ENCODE data around the gene NARS2.

The NARS2 gene

GRCh38 chr11:78453140-78453935 lies 121.3 kb downstream of the NARS2 start:
- H3K9me3 ChIP-seq (ENCODE audit: control insufficient read depth in 1 of 2, low read length in 2 of 2): no peaks in the 10 kb centered on the region
- H3K36me3 ChIP-seq (ENCODE audit: control insufficient read depth in 1 of 2, insufficient read depth in 2 of 2, low read length in 2 of 2): no peaks in the 10 kb centered on the region
- no peak overlapping the region for H3K4me3 ChIP-seq (ENCODE audit: low read depth in 1 of 2, low read length in 2 of 2)
- no peaks in the 10 kb centered on the region for H3K27me3 ChIP-seq (ENCODE audit: low read depth, low read length)
- no peak overlapping the region for H3K27ac ChIP-seq (ENCODE audit: low read length)
- no peaks in the 10 kb centered on the region for H3K4me1 ChIP-seq (ENCODE audit: control insufficient read depth in 1 of 2, insufficient read depth in 2 of 2, low read length in 2 of 2)

DNA sequence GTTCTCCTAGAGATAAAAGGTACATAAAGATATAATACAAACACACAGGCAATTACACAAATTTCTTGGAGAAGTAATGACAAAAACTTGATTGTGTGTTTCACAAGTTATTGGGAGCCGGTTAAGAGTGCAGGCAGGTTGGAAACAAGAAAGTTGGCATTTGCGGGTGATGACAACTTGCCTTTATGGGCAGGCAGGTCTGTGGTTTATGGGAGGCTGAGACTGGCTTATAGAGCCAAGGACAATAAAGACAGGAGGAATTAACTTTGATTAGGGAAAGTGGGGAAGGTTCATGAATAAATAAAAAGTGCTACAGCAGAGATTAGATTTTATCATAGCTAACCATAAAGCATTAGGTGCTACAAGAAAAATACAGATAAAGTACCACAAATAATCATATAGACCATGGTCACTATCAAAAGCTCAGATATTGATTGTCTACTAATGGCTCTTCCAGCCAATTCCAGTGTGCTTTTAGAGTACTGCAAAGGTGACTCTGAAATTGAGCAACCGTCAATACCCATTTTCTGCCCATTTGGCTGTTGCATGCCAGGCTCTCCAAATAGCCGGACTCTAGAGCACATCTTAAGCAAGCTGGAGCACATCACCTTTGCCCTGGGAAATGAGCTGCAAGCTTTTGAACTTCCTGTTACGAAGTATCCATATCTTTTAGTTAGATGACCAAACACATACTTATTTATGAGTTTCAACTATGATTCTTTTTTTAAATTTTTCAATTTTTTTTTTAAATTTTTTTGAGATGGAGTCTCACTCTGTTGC lies 123.1 kb downstream of the NARS2 start:
- Histone ChIP-seq H3K27me3 (ENCODE audit: low read depth, low read length) (no peaks in the 10 kb centered on the region), H3K36me3 (ENCODE audit: control insufficient read depth in 1 of 2, insufficient read depth in 2 of 2, low read length in 2 of 2) (no peaks in the 10 kb centered on the region), H3K27ac (ENCODE audit: low read length) (no peak overlapping the region), H3K9me3 (ENCODE audit: control insufficient read depth in 1 of 2, low read length in 2 of 2) (no peaks in the 10 kb centered on the region), H3K4me1 (ENCODE audit: control insufficient read depth in 1 of 2, insufficient read depth in 2 of 2, low read length in 2 of 2) (no peaks in the 10 kb centered on the region), H3K4me3 (ENCODE audit: low read depth in 1 of 2, low read length in 2 of 2) (no peak overlapping the region)

- Histone ChIP-seq H3K27me3 (ENCODE audit: low read depth, low read length) (no peaks in the 10 kb centered on the region), H3K9me3 (ENCODE audit: control insufficient read depth in 1 of 2, low read length in 2 of 2) (no peaks in the 10 kb centered on the region), H3K4me3 (ENCODE audit: low read depth in 1 of 2, low read length in 2 of 2) (no peak overlapping the region), H3K27ac (ENCODE audit: low read length) (no peak overlapping the region), H3K36me3 (ENCODE audit: control insufficient read depth in 1 of 2, insufficient read depth in 2 of 2, low read length in 2 of 2) (no peaks in the 10 kb centered on the region), H3K4me1 (ENCODE audit: control insufficient read depth in 1 of 2, insufficient read depth in 2 of 2, low read length in 2 of 2) (no peaks in the 10 kb centered on the region)
Observed at GRCh38 chr11:78450866-78451265, 123.8 kb downstream of the NARS2 start.

DNA sequence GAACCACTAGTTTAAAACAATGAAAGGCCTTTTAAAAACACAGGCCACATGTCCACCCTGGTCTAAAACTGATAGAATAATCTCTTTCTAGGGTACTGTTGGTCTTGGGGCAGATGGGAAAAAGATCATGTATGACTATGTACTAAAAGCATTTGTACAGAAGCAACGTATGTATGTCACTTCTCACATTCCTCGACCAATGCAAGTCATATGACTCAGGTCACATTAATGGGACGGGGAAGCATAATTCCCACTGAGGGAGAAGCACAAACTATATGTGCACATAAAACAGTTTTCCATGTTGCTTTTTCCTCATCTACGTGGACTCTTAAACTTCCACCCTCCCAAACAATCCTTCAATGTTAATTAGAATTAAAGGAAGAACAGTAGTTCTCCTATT lies 124.8 kb downstream of the NARS2 start:
- Histone ChIP-seq H3K27ac (ENCODE audit: low read length) (no peak overlapping the region), H3K4me1 (ENCODE audit: control insufficient read depth in 1 of 2, insufficient read depth in 2 of 2, low read length in 2 of 2) (no peaks in the 10 kb centered on the region), H3K9me3 (ENCODE audit: control insufficient read depth in 1 of 2, low read length in 2 of 2) (no peaks in the 10 kb centered on the region), H3K27me3 (ENCODE audit: low read depth, low read length) (no peaks in the 10 kb centered on the region), H3K4me3 (ENCODE audit: low read depth in 1 of 2, low read length in 2 of 2) (no peak overlapping the region), H3K36me3 (ENCODE audit: control insufficient read depth in 1 of 2, insufficient read depth in 2 of 2, low read length in 2 of 2) (no peaks in the 10 kb centered on the region)

DNA sequence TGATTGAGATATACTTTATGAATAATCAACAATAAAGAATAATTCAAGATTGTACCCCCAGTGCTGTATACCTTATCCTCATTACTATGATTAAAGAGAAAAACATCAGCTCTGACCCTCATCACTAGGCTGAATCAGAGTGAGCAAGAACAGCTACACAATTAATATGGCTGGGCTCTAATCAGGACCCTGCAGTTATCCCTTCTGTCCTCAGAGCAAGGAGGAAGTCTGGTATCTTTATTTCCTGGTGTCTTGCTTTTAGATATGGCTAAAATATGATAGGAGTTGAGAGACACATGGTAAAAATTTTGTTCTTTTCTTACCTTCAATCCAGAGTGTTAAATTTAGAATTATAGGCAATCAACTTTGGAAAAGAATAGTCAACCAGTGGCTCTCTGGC lies 128.5 kb downstream of the NARS2 start:
- H3K36me3 ChIP-seq (ENCODE audit: control insufficient read depth in 1 of 2, insufficient read depth in 2 of 2, low read length in 2 of 2): peaks cover 0 to 19% of the 10 kb centered on the region in 2 donors
- no peaks in the 10 kb centered on the region for H3K4me1 ChIP-seq (ENCODE audit: control insufficient read depth in 1 of 2, insufficient read depth in 2 of 2, low read length in 2 of 2)
- H3K27me3 ChIP-seq (ENCODE audit: low read depth, low read length): no peaks in the 10 kb centered on the region
- no peak overlapping the region for H3K4me3 ChIP-seq (ENCODE audit: low read depth in 1 of 2, low read length in 2 of 2)
- H3K27ac ChIP-seq (ENCODE audit: low read length): no peak overlapping the region
- H3K9me3 ChIP-seq (ENCODE audit: control insufficient read depth in 1 of 2, low read length in 2 of 2): no peaks in the 10 kb centered on the region

DNA sequence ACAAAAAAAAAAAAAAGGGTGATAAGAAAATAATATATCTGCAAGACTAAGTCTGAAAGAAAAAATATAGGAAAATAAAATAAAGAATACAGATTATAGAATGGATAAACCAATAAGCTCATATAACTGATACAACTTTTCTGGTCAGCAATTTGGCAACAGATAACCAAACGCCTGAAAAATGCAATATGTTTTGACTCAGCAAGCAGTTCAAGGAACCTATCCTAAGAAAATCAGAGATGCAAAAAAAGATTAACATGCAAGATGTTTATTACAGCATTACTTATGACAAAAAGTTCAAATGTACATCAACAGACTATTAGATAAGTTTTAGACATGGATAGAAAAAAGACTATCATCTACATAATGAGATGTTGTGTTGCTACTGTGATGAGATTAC lies 129.9 kb downstream of the NARS2 start:
- H3K27me3 ChIP-seq (ENCODE audit: low read depth, low read length): no peaks in the 10 kb centered on the region
- H3K9me3 ChIP-seq (ENCODE audit: control insufficient read depth in 1 of 2, low read length in 2 of 2): no peaks in the 10 kb centered on the region
- no peak overlapping the region for H3K27ac ChIP-seq (ENCODE audit: low read length)
- H3K4me1 ChIP-seq (ENCODE audit: control insufficient read depth in 1 of 2, insufficient read depth in 2 of 2, low read length in 2 of 2): no peaks in the 10 kb centered on the region
- H3K36me3 ChIP-seq (ENCODE audit: control insufficient read depth in 1 of 2, insufficient read depth in 2 of 2, low read length in 2 of 2): peaks cover 0 to 19% of the 10 kb centered on the region in 2 donors
- H3K4me3 ChIP-seq (ENCODE audit: low read depth in 1 of 2, low read length in 2 of 2): no peak overlapping the region

GRCh38 chr11:78441956-78442355 lies 132.7 kb downstream of the NARS2 start:
- Histone ChIP-seq H3K27me3 (ENCODE audit: low read depth, low read length) (no peaks in the 10 kb centered on the region), H3K9me3 (ENCODE audit: control insufficient read depth in 1 of 2, low read length in 2 of 2) (no peaks in the 10 kb centered on the region), H3K4me1 (ENCODE audit: control insufficient read depth in 1 of 2, insufficient read depth in 2 of 2, low read length in 2 of 2) (no peaks in the 10 kb centered on the region), H3K27ac (ENCODE audit: low read length) (no peak overlapping the region), H3K36me3 (ENCODE audit: control insufficient read depth in 1 of 2, insufficient read depth in 2 of 2, low read length in 2 of 2) (peaks cover 0 to 19% of the 10 kb centered on the region in 2 donors), H3K4me3 (ENCODE audit: low read depth in 1 of 2, low read length in 2 of 2) (no peak overlapping the region)

DNA sequence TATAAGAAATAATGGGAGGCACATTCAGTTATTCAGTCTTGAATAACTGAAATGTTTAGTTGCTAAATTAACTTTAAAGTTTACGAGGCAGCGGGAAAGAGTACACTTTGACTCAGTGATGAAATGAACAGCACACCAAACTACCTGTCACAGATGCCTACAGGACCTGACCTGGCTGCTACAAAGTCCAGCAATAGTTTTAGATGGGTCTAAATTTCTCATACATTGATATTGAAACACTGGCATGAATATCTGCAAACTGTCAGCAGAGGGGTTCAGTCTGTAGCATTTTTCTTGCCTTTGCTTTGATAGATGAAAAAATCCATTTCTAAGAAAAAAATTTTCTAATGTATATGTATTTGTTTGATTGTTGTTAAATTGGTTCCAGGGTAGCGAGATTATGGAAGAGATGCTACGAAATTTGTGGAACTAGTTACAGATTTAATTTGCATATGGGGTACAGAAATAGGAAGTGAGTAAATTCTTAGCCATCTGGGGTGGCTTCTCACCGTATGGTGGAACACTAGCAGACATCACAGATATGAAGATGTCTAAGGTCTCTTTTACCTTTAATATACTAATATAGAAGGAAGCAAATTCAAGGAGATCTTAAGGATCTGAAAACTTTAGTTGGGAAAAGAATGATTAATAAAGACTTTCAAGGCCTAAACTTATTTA lies 136.2 kb downstream of the NARS2 start:
- H3K9me3 ChIP-seq (ENCODE audit: control insufficient read depth in 1 of 2, low read length in 2 of 2): no peaks in the 10 kb centered on the region
- H3K36me3 ChIP-seq (ENCODE audit: control insufficient read depth in 1 of 2, insufficient read depth in 2 of 2, low read length in 2 of 2): peaks cover 0 to 16% of the 10 kb centered on the region in 2 donors
- no peak overlapping the region for H3K27ac ChIP-seq (ENCODE audit: low read length)
- no peak overlapping the region for H3K4me3 ChIP-seq (ENCODE audit: low read depth in 1 of 2, low read length in 2 of 2)
- no peaks in the 10 kb centered on the region for H3K4me1 ChIP-seq (ENCODE audit: control insufficient read depth in 1 of 2, insufficient read depth in 2 of 2, low read length in 2 of 2)
- no peaks in the 10 kb centered on the region for H3K27me3 ChIP-seq (ENCODE audit: low read depth, low read length)

GRCh38 chr11:78432956-78433355 lies 141.7 kb downstream of the NARS2 start:
- H3K4me3 ChIP-seq (ENCODE audit: low read depth in 1 of 2, low read length in 2 of 2): no peak overlapping the region
- no peaks in the 10 kb centered on the region for H3K27me3 ChIP-seq (ENCODE audit: low read depth, low read length)
- no peaks in the 10 kb centered on the region for H3K9me3 ChIP-seq (ENCODE audit: control insufficient read depth in 1 of 2, low read length in 2 of 2)
- H3K27ac ChIP-seq (ENCODE audit: low read length): no peak overlapping the region
- H3K4me1 ChIP-seq (ENCODE audit: control insufficient read depth in 1 of 2, insufficient read depth in 2 of 2, low read length in 2 of 2): no peaks in the 10 kb centered on the region
- no peaks in the 10 kb centered on the region for H3K36me3 ChIP-seq (ENCODE audit: control insufficient read depth in 1 of 2, insufficient read depth in 2 of 2, low read length in 2 of 2)

- Histone ChIP-seq H3K27ac (ENCODE audit: low read length) (no peak overlapping the region), H3K4me1 (ENCODE audit: control insufficient read depth in 1 of 2, insufficient read depth in 2 of 2, low read length in 2 of 2) (no peaks in the 10 kb centered on the region), H3K9me3 (ENCODE audit: control insufficient read depth in 1 of 2, low read length in 2 of 2) (no peaks in the 10 kb centered on the region), H3K4me3 (ENCODE audit: low read depth in 1 of 2, low read length in 2 of 2) (no peak overlapping the region), H3K27me3 (ENCODE audit: low read depth, low read length) (no peaks in the 10 kb centered on the region), H3K36me3 (ENCODE audit: control insufficient read depth in 1 of 2, insufficient read depth in 2 of 2, low read length in 2 of 2) (no peaks in the 10 kb centered on the region)
Observed at GRCh38 chr11:78432058-78432515, 142.6 kb downstream of the NARS2 start.

DNA sequence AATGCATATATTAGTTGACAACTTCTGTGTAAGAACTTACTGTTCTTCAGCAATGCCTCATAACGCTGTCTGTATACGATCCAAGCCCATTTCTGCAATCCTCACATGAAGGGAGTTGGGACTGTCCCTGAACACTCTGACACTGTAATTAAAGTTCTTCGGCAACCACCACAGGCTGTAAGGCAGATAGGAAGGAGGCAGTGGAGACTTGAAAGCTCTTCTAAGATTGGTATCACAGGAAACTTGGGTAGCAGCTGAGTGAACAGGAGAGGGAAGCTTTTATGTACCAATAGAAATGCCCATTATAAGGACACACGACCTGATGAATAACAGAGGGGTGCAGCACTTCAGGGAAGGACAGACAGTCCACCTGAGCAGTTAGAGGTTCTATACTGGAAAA lies 145.0 kb downstream of the NARS2 start:
- Histone ChIP-seq H3K4me1 (ENCODE audit: control insufficient read depth in 1 of 2, insufficient read depth in 2 of 2, low read length in 2 of 2) (peaks cover 2 to 5% of the 10 kb centered on the region in 2 donors), H3K27ac (ENCODE audit: low read length) (no peak overlapping the region), H3K36me3 (ENCODE audit: control insufficient read depth in 1 of 2, insufficient read depth in 2 of 2, low read length in 2 of 2) (no peaks in the 10 kb centered on the region), H3K9me3 (ENCODE audit: control insufficient read depth in 1 of 2, low read length in 2 of 2) (no peaks in the 10 kb centered on the region), H3K27me3 (ENCODE audit: low read depth, low read length) (no peaks in the 10 kb centered on the region), H3K4me3 (ENCODE audit: low read depth in 1 of 2, low read length in 2 of 2) (no peak overlapping the region)
